Neural cell (in vitro differentiated cells): ENCODE results near the gene MRPS15. TPM values are rescaled to one million over a fixed set of nuclear protein-coding genes. Genes with fewer than 3 reads are reported as not detected.

Experiments
- polyA plus RNA-seq: library from polyadenylated mRNA; depleted of rRNA; stranded (reverse); fragments of >200 nt; gene quantifications from 2 replicates; pipeline ENCODE4 v1.2.3, GENCODE V29; 2014
- small RNA-seq, 3 experiments: library from RNA; depleted of rRNA; stranded (forward); fragments of <200 nt; gene quantifications; one replicate each; pipeline ENCODE3, GENCODE V24; 2012

MRPS15 gene
- polyA plus RNA-seq, 1 donor from 2014 or later = 65.6 TPM

Small RNA genes lying within 50 kb of the gene (small RNA-seq; reads per million reads assigned to genes)
- 48.5 to 74.8 (median 58.9) reads per million in 3 experiments for gene SNORA63C

Other genes with a start within 250 kb of the MRPS15 start
- gene THRAP3, start 239.9 kb downstream of the MRPS15 start, polyA plus RNA-seq = 54.4 and 55.8 TPM in 2 replicates
- 2.6 and 2.8 TPM in 2 replicates for gene SH3D21, start 158.0 kb downstream of the MRPS15 start, polyA plus RNA-seq
- 0.25 and 2.1 TPM in 2 replicates for gene EVA1B, start 140.7 kb downstream of the MRPS15 start, polyA plus RNA-seq
- gene STK40, start 78.5 kb downstream of the MRPS15 start, polyA plus RNA-seq = 8.4 and 10.5 TPM in 2 replicates
- 1.3 and 3.2 TPM in 2 replicates for gene LSM10, start 66.5 kb downstream of the MRPS15 start, polyA plus RNA-seq
- gene OSCP1, start 13.9 kb downstream of the MRPS15 start, polyA plus RNA-seq = 16.2 and 20.7 TPM in 2 replicates
- gene CSF3R, start 18.5 kb upstream of the MRPS15 start, polyA plus RNA-seq = not detected in 2 replicates